ENCODE measurements around the gene DCP1A. TPM values are rescaled to one million over a fixed set of nuclear protein-coding genes. Genes with fewer than 3 reads are reported as not detected.
"Not testable (repeated sequence)": the region's sequence is repeated elsewhere in the genome, so short reads cannot be mapped to it uniquely, and the experiment has no call there.

The DCP1A gene
- total and polyA plus RNA-seq, 2 donors: 13.8 to 20.9 TPM

- Histone ChIP-seq H3K4me3 (ENCODE audit: low read depth, low read length) (peak overlapping the region; percentile 73), H3K4me1 (ENCODE audit: insufficient read depth) (peaks cover 1% of the 10 kb centered on the region), H3K27ac (ENCODE audit: low read depth) (peak overlapping the region; percentile 75), H3K36me3 (ENCODE audit: insufficient read depth) (no peaks in the 10 kb centered on the region)
- WGBS: under 1% methylated on average over 44 of the region's 44 CpGs
- DNase-seq (ENCODE audit: extremely low spot score): no peak
Observed at GRCh38 chr3:53255423-53255774, 91.9 kb downstream of the DCP1A start.

- DNase-seq (ENCODE audit: extremely low spot score): peak; percentile 28
- Histone ChIP-seq H3K36me3 (ENCODE audit: insufficient read depth) (no peaks in the 10 kb centered on the region), H3K27ac (ENCODE audit: low read depth) (peak overlapping the region; percentile 75), H3K4me1 (ENCODE audit: insufficient read depth) (peaks cover 1% of the 10 kb centered on the region), H3K4me3 (ENCODE audit: low read depth, low read length) (peak overlapping the region; percentile 73)
- WGBS: 3% methylated on average over 32 of the region's 32 CpGs
Observed at GRCh38 chr3:53254509-53255422, 92.6 kb downstream of the DCP1A start.

GRCh38 chr3:53253707-53254508 is 93.4 kb downstream of the DCP1A start:
- Histone ChIP-seq H3K27ac (ENCODE audit: low read depth) (no peak overlapping the region), H3K4me3 (ENCODE audit: low read depth, low read length) (peak overlapping the region; percentile 73), H3K4me1 (ENCODE audit: insufficient read depth) (peaks cover 1% of the 10 kb centered on the region), H3K36me3 (ENCODE audit: insufficient read depth) (no peaks in the 10 kb centered on the region)
- DNase-seq (ENCODE audit: extremely low spot score): no peak
- 66% methylated on average over 7 of the region's 7 CpGs for WGBS

GRCh38 chr3:53252947-53253322 is 94.4 kb downstream of the DCP1A start:
- H3K4me3 ChIP-seq (ENCODE audit: low read depth, low read length); DNase-seq (ENCODE audit: extremely low spot score); H3K36me3 ChIP-seq (ENCODE audit: insufficient read depth); H3K27ac ChIP-seq (ENCODE audit: low read depth); H3K4me1 ChIP-seq (ENCODE audit: insufficient read depth): not testable (repeated sequence)
- 83% methylated on average over 8 of the region's 8 CpGs for WGBS

- 51% methylated on average over 10 of the region's 10 CpGs for WGBS
- Histone ChIP-seq H3K27ac (ENCODE audit: low read depth) (no peak overlapping the region), H3K4me1 (ENCODE audit: insufficient read depth) (peaks cover 1% of the 10 kb centered on the region), H3K36me3 (ENCODE audit: insufficient read depth) (no peaks in the 10 kb centered on the region), H3K4me3 (ENCODE audit: low read depth, low read length) (no peak overlapping the region)
- no peak for DNase-seq (ENCODE audit: extremely low spot score)
Observed at GRCh38 chr3:53252096-53252946, 95.0 kb downstream of the DCP1A start.

GRCh38 chr3:53250881-53251605 is 96.3 kb downstream of the DCP1A start:
- Histone ChIP-seq H3K36me3 (ENCODE audit: insufficient read depth) (no peaks in the 10 kb centered on the region), H3K27ac (ENCODE audit: low read depth) (no peak overlapping the region), H3K4me3 (ENCODE audit: low read depth, low read length) (no peak overlapping the region), H3K4me1 (ENCODE audit: insufficient read depth) (peaks cover 1% of the 10 kb centered on the region)
- 82% methylated on average over 4 of the region's 4 CpGs for WGBS
- no peak for DNase-seq (ENCODE audit: extremely low spot score)

GRCh38 chr3:53250453-53250852 is 96.9 kb downstream of the DCP1A start:
- Histone ChIP-seq H3K27ac (ENCODE audit: low read depth) (no peak overlapping the region), H3K4me1 (ENCODE audit: insufficient read depth) (peaks cover 1% of the 10 kb centered on the region), H3K4me3 (ENCODE audit: low read depth, low read length) (no peak overlapping the region), H3K36me3 (ENCODE audit: insufficient read depth) (no peaks in the 10 kb centered on the region)
- WGBS: 95% methylated on average over 3 of the region's 3 CpGs
- DNase-seq (ENCODE audit: extremely low spot score): no peak

- 85% methylated on average over 6 of the region's 6 CpGs for WGBS
- H3K27ac ChIP-seq (ENCODE audit: low read depth): no peak overlapping the region
- no peaks in the 10 kb centered on the region for H3K4me1 ChIP-seq (ENCODE audit: insufficient read depth)
- H3K4me3 ChIP-seq (ENCODE audit: low read depth, low read length): no peak overlapping the region
- DNase-seq (ENCODE audit: extremely low spot score): no peak
- H3K36me3 ChIP-seq (ENCODE audit: insufficient read depth): no peaks in the 10 kb centered on the region
Observed at GRCh38 chr3:53248161-53248560, 99.2 kb downstream of the DCP1A start.

GRCh38 chr3:53247619-53248018 is 99.7 kb downstream of the DCP1A start:
- DNase-seq (ENCODE audit: extremely low spot score): no peak
- no peaks in the 10 kb centered on the region for H3K36me3 ChIP-seq (ENCODE audit: insufficient read depth)
- no peak overlapping the region for H3K27ac ChIP-seq (ENCODE audit: low read depth)
- no peaks in the 10 kb centered on the region for H3K4me1 ChIP-seq (ENCODE audit: insufficient read depth)
- H3K4me3 ChIP-seq (ENCODE audit: low read depth, low read length): no peak overlapping the region
- 82% methylated on average over 2 of the region's 2 CpGs for WGBS

GRCh38 chr3:53244271-53244670 is 103.1 kb downstream of the DCP1A start:
- no peak overlapping the region for H3K27ac ChIP-seq (ENCODE audit: low read depth)
- H3K36me3 ChIP-seq (ENCODE audit: insufficient read depth): peaks cover 6% of the 10 kb centered on the region
- DNase-seq (ENCODE audit: extremely low spot score): no peak
- H3K4me3 ChIP-seq (ENCODE audit: low read depth, low read length): no peak overlapping the region
- 93% methylated on average over 8 of the region's 8 CpGs for WGBS
- H3K4me1 ChIP-seq (ENCODE audit: insufficient read depth): no peaks in the 10 kb centered on the region

- 88% methylated on average over 8 of the region's 8 CpGs for WGBS
Observed at GRCh38 chr3:53243785-53244184, 103.6 kb downstream of the DCP1A start.

GRCh38 chr3:53243165-53243564 is 104.2 kb downstream of the DCP1A start:
- Histone ChIP-seq H3K4me3 (ENCODE audit: low read depth, low read length) (no peak overlapping the region), H3K36me3 (ENCODE audit: insufficient read depth) (peaks cover 6% of the 10 kb centered on the region), H3K27ac (ENCODE audit: low read depth) (no peak overlapping the region), H3K4me1 (ENCODE audit: insufficient read depth) (no peaks in the 10 kb centered on the region)
- 61% methylated on average over 14 of the region's 14 CpGs for WGBS
- no peak for DNase-seq (ENCODE audit: extremely low spot score)

More at GRCh38 chr3:53243785-53244184, 103.6 kb downstream of the DCP1A start:
- no peaks in the 10 kb centered on the region for H3K4me1 ChIP-seq (ENCODE audit: insufficient read depth)
- H3K27ac ChIP-seq (ENCODE audit: low read depth): no peak overlapping the region
- H3K36me3 ChIP-seq (ENCODE audit: insufficient read depth): peaks cover 6% of the 10 kb centered on the region
- DNase-seq (ENCODE audit: extremely low spot score): no peak
- no peak overlapping the region for H3K4me3 ChIP-seq (ENCODE audit: low read depth, low read length)

- Histone ChIP-seq H3K4me1 (ENCODE audit: insufficient read depth) (no peaks in the 10 kb centered on the region), H3K4me3 (ENCODE audit: low read depth, low read length) (no peak overlapping the region), H3K27ac (ENCODE audit: low read depth) (no peak overlapping the region), H3K36me3 (ENCODE audit: insufficient read depth) (peaks cover 6% of the 10 kb centered on the region)
- 82% methylated on average over 4 of the region's 4 CpGs for WGBS
- no peak for DNase-seq (ENCODE audit: extremely low spot score)
Observed at GRCh38 chr3:53242642-53243041, 104.7 kb downstream of the DCP1A start.
